SK-N-SH treated with all-trans-retinoic acid at 6 μM for 48 hours (cell line): Measurements from ENCODE around the gene SLC22A17.

Source experiments
- ATAC-seq: fragments of 200-7000 bp; cut with Tn5 transposase; 3 replicates; pipeline ENCODE4 v1.9.1; 2020; ENCODE audit warnings: mild to moderate bottlenecking, moderate library complexity
- ARNTL ChIP-seq: fragments of 450-650 bp; formaldehyde crosslinking; IDR thresholded peaks from 2 replicates; pipeline ENCODE4 v1.5.0; 2020; ENCODE audit warnings: low read depth, mild to moderate bottlenecking, moderate library complexity, borderline replicate concordance
- BACH2 ChIP-seq: fragments of 250-450 bp; sonication (Bioruptor Pico); IDR thresholded peaks from 2 replicates; pipeline ENCODE4 v1.9.0; 2021; ENCODE audit warnings: mild to moderate bottlenecking, borderline replicate concordance
- CSDC2 ChIP-seq: fragments of 250-450 bp; sonication (Bioruptor Pico); IDR thresholded peaks from 2 replicates; pipeline ENCODE4 v1.5.0; 2020; ENCODE audit warnings: mild to moderate bottlenecking, moderate library complexity
- GLIS3 ChIP-seq: fragments of 250-450 bp; sonication (Bioruptor Pico); IDR thresholded peaks from 2 replicates; pipeline ENCODE4 v1.5.0; 2020; ENCODE audit warnings: mild to moderate bottlenecking, moderate library complexity
- ISL1 ChIP-seq: fragments of 250-450 bp; sonication (Bioruptor Pico); IDR thresholded peaks from 2 replicates; pipeline ENCODE4 v2.1.2; 2022; ENCODE audit warnings: mild to moderate bottlenecking, moderate library complexity
- OSR1 ChIP-seq: fragments of 250-450 bp; sonication (Bioruptor Pico); IDR thresholded peaks from 2 replicates; pipeline ENCODE4 v1.8.0; 2022; ENCODE audit warnings: moderate library complexity, mild to moderate bottlenecking, inconsistent platforms
- PPARA ChIP-seq: fragments of 250-450 bp; sonication (Bioruptor Pico); IDR thresholded peaks from 2 replicates; pipeline ENCODE4 v1.5.0; 2020; ENCODE audit warnings: mild to moderate bottlenecking, borderline replicate concordance
- SNAI2 ChIP-seq: fragments of 250-450 bp; sonication (Bioruptor Pico); IDR thresholded peaks from 2 replicates; pipeline ENCODE4 v1.5.0; 2020; ENCODE audit warnings: mild to moderate bottlenecking, moderate library complexity
- TCF4 ChIP-seq: fragments of 250-450 bp; sonication (Bioruptor Pico); IDR thresholded peaks from 2 replicates; pipeline ENCODE4 v1.8.0; 2021; ENCODE audit warnings: mild to moderate bottlenecking, moderate library complexity, borderline replicate concordance
- ZC3H10 ChIP-seq: fragments of 250-450 bp; sonication (Bioruptor Pico); IDR thresholded peaks from 2 replicates; pipeline ENCODE4 v1.5.1; 2021; ENCODE audit warnings: mild to moderate bottlenecking, moderate library complexity
- ZFP3 ChIP-seq: fragments of 250-450 bp; sonication (Bioruptor Pico); IDR thresholded peaks from 2 replicates; pipeline ENCODE4 v1.5.0; 2020; ENCODE audit warnings: mild to moderate bottlenecking, moderate library complexity
- ZFP30 ChIP-seq: fragments of 450-650 bp; formaldehyde crosslinking; IDR thresholded peaks from 2 replicates; pipeline ENCODE4 v1.5.0; 2022; ENCODE audit warnings: mild to moderate bottlenecking, moderate library complexity
- ZNF565 ChIP-seq: fragments of 450-650 bp; formaldehyde crosslinking; conservative IDR thresholded peaks from 2 replicates; pipeline ENCODE4 v1.5.0; 2020; ENCODE audit warnings: low read depth, mild to moderate bottlenecking, moderate library complexity
- ZNF70 ChIP-seq: fragments of 450-650 bp; formaldehyde crosslinking; IDR thresholded peaks from 2 replicates; pipeline ENCODE4 v1.5.0; 2020; ENCODE audit warnings: mild to moderate bottlenecking, moderate library complexity
- ZNF8 ChIP-seq: fragments of 450-650 bp; formaldehyde crosslinking; IDR thresholded peaks from 2 replicates; pipeline ENCODE4 v1.5.0; 2020; ENCODE audit warnings: mild to moderate bottlenecking, moderate library complexity
- TF ChIP-seq, protein P1 (sequence below): fragments of 250-450 bp; sonication (Bioruptor Pico); IDR thresholded peaks from 2 replicates; pipeline ENCODE4 v1.5.1; 2020; ENCODE audit warnings: low read depth, mild to moderate bottlenecking, moderate library complexity
- TF ChIP-seq, protein P2 (sequence below): fragments of 250-450 bp; sonication (Bioruptor Pico); IDR thresholded peaks from 2 replicates; pipeline ENCODE4 v1.8.0; 2020; ENCODE audit warnings: mild to moderate bottlenecking, moderate library complexity, borderline replicate concordance
- TF ChIP-seq, protein P3 (sequence below): fragments of 250-450 bp; sonication (Bioruptor Pico); IDR thresholded peaks from 2 replicates; pipeline ENCODE4 v1.5.1; 2021; ENCODE audit warnings: mild to moderate bottlenecking, moderate library complexity
- TF ChIP-seq, protein P4 (sequence below): fragments of 250-450 bp; sonication (Bioruptor Pico); IDR thresholded peaks from 2 replicates; pipeline ENCODE4 v1.5.0; 2020; ENCODE audit warnings: mild to moderate bottlenecking, moderate library complexity
- TF ChIP-seq, protein P5 (sequence below): fragments of 250-450 bp; sonication (Bioruptor Pico); IDR thresholded peaks from 2 replicates; pipeline ENCODE4 v1.8.0; 2021; ENCODE audit warnings: low read depth, mild to moderate bottlenecking, moderate library complexity, borderline replicate concordance

Gene SLC22A17

DNA sequence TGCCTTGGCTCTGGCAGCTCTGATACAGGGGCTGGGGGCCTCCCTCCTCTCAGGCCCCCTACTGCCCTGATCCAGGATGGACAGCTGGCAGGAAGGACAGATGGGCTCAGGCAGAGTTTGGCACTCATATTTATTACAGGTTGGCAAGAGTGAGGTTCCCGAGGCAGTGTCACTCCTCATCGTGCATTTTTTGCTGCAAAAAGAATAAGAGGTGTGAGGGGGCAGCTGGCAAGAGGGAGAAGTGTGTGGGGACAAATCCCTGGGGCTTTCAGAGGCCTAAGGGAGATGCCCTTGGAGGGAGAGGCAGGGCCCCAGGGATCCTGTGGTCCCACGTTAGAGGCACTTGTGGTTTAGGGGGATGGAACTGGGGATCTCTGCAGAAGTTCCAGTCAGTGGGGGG lies 29.2 kb upstream of the SLC22A17 start (continued):
- TF ChIP-seq, protein P1, sequence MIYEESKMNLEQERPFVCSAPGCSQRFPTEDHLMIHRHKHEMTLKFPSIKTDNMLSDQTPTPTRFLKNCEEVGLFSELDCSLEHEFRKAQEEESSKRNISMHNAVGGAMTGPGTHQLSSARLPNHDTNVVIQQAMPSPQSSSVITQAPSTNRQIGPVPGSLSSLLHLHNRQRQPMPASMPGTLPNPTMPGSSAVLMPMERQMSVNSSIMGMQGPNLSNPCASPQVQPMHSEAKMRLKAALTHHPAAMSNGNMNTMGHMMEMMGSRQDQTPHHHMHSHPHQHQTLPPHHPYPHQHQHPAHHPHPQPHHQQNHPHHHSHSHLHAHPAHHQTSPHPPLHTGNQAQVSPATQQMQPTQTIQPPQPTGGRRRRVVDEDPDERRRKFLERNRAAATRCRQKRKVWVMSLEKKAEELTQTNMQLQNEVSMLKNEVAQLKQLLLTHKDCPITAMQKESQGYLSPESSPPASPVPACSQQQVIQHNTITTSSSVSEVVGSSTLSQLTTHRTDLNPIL = no peak
- no peak for TF ChIP-seq ZNF70 (CRISPR knock-in tag)

DNA sequence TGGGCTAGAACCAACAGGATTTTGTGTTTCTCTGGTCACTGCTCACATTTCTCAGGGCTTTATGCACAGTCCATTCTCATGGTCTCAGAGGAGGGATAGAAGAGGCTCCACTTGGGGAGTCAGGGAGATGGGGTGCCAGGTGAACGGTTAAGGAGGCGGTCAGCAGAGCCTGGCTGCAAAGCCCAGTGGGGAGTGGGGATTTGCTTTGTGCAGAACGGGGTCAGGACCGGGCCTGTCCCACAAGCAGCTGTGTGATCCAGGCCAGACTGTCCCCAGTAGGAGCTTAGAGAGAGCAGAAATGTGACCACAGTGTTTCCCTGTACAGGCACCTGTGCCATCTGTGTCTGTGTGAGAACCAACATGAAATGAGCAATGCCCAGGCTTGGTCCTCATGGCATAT lies 28.3 kb upstream of the SLC22A17 start:
- TF ChIP-seq, protein P1 = no peak
- TF ChIP-seq TCF4 (CRISPR knock-in tag) = no peak
- no peak for TF ChIP-seq ARNTL (CRISPR knock-in tag)
- no peak for TF ChIP-seq OSR1 (CRISPR knock-in tag)
- TF ChIP-seq BACH2 = no peak
- TF ChIP-seq ZNF565 (CRISPR knock-in tag) = no peak
- TF ChIP-seq CSDC2 (CRISPR knock-in tag) = no peak
- no peak for TF ChIP-seq ZFP30
- no peak for TF ChIP-seq ZNF8 (CRISPR knock-in tag)
- TF ChIP-seq GLIS3 (CRISPR knock-in tag) = no peak
- no peak for TF ChIP-seq SNAI2 (CRISPR knock-in tag)
- TF ChIP-seq PPARA = no peak
- TF ChIP-seq, protein P2, sequence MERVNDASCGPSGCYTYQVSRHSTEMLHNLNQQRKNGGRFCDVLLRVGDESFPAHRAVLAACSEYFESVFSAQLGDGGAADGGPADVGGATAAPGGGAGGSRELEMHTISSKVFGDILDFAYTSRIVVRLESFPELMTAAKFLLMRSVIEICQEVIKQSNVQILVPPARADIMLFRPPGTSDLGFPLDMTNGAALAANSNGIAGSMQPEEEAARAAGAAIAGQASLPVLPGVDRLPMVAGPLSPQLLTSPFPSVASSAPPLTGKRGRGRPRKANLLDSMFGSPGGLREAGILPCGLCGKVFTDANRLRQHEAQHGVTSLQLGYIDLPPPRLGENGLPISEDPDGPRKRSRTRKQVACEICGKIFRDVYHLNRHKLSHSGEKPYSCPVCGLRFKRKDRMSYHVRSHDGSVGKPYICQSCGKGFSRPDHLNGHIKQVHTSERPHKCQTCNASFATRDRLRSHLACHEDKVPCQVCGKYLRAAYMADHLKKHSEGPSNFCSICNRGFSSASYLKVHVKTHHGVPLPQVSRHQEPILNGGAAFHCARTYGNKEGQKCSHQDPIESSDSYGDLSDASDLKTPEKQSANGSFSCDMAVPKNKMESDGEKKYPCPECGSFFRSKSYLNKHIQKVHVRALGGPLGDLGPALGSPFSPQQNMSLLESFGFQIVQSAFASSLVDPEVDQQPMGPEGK (CRISPR knock-in tag) = no peak
- TF ChIP-seq, protein P3, sequence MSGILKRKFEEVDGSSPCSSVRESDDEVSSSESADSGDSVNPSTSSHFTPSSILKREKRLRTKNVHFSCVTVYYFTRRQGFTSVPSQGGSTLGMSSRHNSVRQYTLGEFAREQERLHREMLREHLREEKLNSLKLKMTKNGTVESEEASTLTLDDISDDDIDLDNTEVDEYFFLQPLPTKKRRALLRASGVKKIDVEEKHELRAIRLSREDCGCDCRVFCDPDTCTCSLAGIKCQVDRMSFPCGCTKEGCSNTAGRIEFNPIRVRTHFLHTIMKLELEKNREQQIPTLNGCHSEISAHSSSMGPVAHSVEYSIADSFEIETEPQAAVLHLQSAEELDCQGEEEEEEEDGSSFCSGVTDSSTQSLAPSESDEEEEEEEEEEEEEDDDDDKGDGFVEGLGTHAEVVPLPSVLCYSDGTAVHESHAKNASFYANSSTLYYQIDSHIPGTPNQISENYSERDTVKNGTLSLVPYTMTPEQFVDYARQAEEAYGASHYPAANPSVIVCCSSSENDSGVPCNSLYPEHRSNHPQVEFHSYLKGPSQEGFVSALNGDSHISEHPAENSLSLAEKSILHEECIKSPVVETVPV (CRISPR knock-in tag) = no peak
- TF ChIP-seq, protein P4, sequence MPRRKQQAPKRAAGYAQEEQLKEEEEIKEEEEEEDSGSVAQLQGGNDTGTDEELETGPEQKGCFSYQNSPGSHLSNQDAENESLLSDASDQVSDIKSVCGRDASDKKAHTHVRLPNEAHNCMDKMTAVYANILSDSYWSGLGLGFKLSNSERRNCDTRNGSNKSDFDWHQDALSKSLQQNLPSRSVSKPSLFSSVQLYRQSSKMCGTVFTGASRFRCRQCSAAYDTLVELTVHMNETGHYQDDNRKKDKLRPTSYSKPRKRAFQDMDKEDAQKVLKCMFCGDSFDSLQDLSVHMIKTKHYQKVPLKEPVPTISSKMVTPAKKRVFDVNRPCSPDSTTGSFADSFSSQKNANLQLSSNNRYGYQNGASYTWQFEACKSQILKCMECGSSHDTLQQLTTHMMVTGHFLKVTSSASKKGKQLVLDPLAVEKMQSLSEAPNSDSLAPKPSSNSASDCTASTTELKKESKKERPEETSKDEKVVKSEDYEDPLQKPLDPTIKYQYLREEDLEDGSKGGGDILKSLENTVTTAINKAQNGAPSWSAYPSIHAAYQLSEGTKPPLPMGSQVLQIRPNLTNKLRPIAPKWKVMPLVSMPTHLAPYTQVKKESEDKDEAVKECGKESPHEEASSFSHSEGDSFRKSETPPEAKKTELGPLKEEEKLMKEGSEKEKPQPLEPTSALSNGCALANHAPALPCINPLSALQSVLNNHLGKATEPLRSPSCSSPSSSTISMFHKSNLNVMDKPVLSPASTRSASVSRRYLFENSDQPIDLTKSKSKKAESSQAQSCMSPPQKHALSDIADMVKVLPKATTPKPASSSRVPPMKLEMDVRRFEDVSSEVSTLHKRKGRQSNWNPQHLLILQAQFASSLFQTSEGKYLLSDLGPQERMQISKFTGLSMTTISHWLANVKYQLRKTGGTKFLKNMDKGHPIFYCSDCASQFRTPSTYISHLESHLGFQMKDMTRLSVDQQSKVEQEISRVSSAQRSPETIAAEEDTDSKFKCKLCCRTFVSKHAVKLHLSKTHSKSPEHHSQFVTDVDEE (CRISPR knock-in tag) = no peak
- no peak for TF ChIP-seq ZC3H10 (CRISPR knock-in tag)
- TF ChIP-seq ZFP3 (CRISPR knock-in tag) = no peak
- no peak for TF ChIP-seq ISL1 (CRISPR knock-in tag)
- no peak for ATAC-seq

DNA sequence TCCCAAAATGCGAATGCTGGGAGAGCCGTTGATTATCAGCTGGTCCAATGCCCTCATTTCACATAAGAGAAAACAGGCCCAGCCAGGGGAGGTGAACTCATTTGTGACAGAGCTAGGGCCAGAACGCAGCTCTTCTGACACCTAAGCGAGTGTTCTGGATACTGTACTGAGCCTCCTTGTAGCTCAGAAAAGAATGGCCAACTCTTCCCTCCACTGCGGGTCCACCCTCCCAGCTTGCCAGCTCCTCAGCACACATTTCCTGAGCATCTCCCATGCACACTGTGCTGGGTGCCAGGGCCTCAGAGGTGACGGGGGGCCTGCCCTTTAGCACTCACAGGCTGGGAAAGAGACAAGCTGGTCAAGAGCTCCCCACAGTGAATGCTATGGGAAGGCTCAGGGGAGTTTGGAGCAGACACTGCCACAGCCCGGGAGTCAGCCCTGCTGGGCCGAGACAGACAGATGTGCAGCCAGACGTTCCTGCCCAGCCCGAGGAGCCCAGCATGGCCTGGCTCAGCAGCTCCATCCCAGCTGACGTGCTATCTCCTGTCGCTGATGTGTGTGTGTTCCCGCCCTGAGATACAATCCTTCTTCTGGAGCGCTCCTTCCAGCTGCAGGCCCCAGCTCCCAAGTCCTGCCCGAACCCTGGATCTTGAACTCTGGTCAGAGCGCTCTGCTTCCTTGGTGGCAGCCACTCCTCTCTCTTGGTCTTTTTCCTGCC lies 27.7 kb upstream of the SLC22A17 start:
- peak; percentile 35 for ATAC-seq
- TF ChIP-seq TCF4 (CRISPR knock-in tag) = no peak
- TF ChIP-seq PPARA = no peak
- TF ChIP-seq ZFP30 = no peak
- no peak for TF ChIP-seq GLIS3 (CRISPR knock-in tag)
- TF ChIP-seq OSR1 (CRISPR knock-in tag) = no peak
- TF ChIP-seq ZFP3 (CRISPR knock-in tag) = no peak
- TF ChIP-seq, protein P2 (CRISPR knock-in tag) = no peak
- TF ChIP-seq SNAI2 (CRISPR knock-in tag) = no peak
- TF ChIP-seq ZNF565 (CRISPR knock-in tag) = no peak
- TF ChIP-seq, protein P5, sequence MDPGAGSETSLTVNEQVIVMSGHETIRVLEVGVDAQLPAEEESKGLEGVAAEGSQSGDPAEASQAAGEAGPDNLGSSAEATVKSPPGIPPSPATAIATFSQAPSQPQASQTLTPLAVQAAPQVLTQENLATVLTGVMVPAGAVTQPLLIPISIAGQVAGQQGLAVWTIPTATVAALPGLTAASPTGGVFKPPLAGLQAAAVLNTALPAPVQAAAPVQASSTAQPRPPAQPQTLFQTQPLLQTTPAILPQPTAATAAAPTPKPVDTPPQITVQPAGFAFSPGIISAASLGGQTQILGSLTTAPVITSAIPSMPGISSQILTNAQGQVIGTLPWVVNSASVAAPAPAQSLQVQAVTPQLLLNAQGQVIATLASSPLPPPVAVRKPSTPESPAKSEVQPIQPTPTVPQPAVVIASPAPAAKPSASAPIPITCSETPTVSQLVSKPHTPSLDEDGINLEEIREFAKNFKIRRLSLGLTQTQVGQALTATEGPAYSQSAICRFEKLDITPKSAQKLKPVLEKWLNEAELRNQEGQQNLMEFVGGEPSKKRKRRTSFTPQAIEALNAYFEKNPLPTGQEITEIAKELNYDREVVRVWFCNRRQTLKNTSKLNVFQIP (CRISPR knock-in tag) = no peak
- TF ChIP-seq, protein P3 (CRISPR knock-in tag) = no peak
- TF ChIP-seq ZC3H10 (CRISPR knock-in tag) = no peak
- no peak for TF ChIP-seq ARNTL (CRISPR knock-in tag)
